H1 (cell line): Measurements from ENCODE around the gene FRK. TPM values are rescaled to one million over a fixed set of nuclear protein-coding genes. Genes with fewer than 3 reads are reported as not detected.

Source experiments
- CTCF ChIA-PET: fragments of 300-600 bp; sonication (Branson Sonifier 250); formaldehyde crosslinking; loops from one replicate; lab custom pipeline; 2021; ENCODE audit not compliant: partially characterized antibody; lab: Charles Lee
- POLR2A ChIA-PET: fragments of 300-600 bp; sonication (Branson Sonifier 250); formaldehyde crosslinking; loops from one replicate; lab custom pipeline; 2021; ENCODE audit warnings: inconsistent platforms; ENCODE audit not compliant: partially characterized antibody; lab: Charles Lee
- DNase-seq, 2 experiments: peaks; one replicate each; pipeline versions ENCODE4 v3.0.0 to v3.0.0-alpha.2; 2010 to 2022; ENCODE audit warnings: low spot score in 2 of 2, low read depth in 1 of 2, mixed read lengths in 1 of 2
- FAIRE-seq: peaks from 2 replicates; lab custom pipeline; 2011; peaks lifted over from hg19 to GRCh38; lab: Jason Lieb, UNC
- H2AFZ ChIP-seq: 2 replicates; pipeline ENCODE4 v1.8.1; 2012; ENCODE audit warnings: low read length, inconsistent platforms
- H2AK5ac ChIP-seq: 2 replicates; pipeline ENCODE4 v1.6.1; 2013; ENCODE audit warnings: low read depth, low read length
- H2BK120ac ChIP-seq: replicated peaks from 2 replicates; pipeline ENCODE3; 2013; ENCODE audit warnings: low read depth, low read length, inconsistent platforms
- H2BK12ac ChIP-seq: 2 replicates; pipeline ENCODE4 v1.6.1; 2013; ENCODE audit warnings: low read depth, low read length
- H2BK15ac ChIP-seq: 2 replicates; pipeline ENCODE4 v1.6.1; 2013; ENCODE audit warnings: low read length
- H2BK20ac ChIP-seq: 2 replicates; pipeline ENCODE4 v1.6.1; 2013; ENCODE audit warnings: low read length
- H2BK5ac ChIP-seq: 2 replicates; pipeline ENCODE4 v1.6.1; 2013; ENCODE audit warnings: low read depth, low read length
- H3K14ac ChIP-seq: 2 replicates; pipeline ENCODE4 v1.6.1; 2013; ENCODE audit warnings: inconsistent platforms; ENCODE audit not compliant: insufficient read length
- H3K18ac ChIP-seq: 2 replicates; pipeline ENCODE4 v1.6.1; 2013; ENCODE audit warnings: low read length; ENCODE audit errors: extremely low read depth
- H3K23ac ChIP-seq: 2 replicates; pipeline ENCODE4 v1.6.1; 2013; ENCODE audit warnings: inconsistent platforms; ENCODE audit not compliant: insufficient read length
- H3K23me2 ChIP-seq: 2 replicates; pipeline ENCODE4 v1.6.1; 2013; ENCODE audit warnings: low read depth, low read length
- H3K27ac ChIP-seq: 2 replicates; pipeline ENCODE4 v1.6.1; 2011; ENCODE audit warnings: low read depth, low read length, inconsistent platforms
- H3K27me3 ChIP-seq, 4 experiments: replicated peaks in 1 of 4; 1 replicate in 1 of 4; 2 replicates in 3 of 4; pipeline versions ENCODE4 v1.6.1 to v1.8.1; 2011 to 2013; ENCODE audit warnings: low read length in 3 of 4, mild to moderate bottlenecking in 3 of 4, inconsistent platforms in 2 of 4, mixed read lengths in 2 of 4, moderate library complexity in 1 of 4; ENCODE audit not compliant: control insufficient read depth in 3 of 4, insufficient read depth in 3 of 4; ENCODE audit errors: extremely low read depth in 1 of 4
- H3K36me3 ChIP-seq, 4 experiments: 2 replicates each; pipeline versions ENCODE4 v1.6.1 to v1.8.1; 2011 to 2013; ENCODE audit warnings: mild to moderate bottlenecking in 4 of 4, low read length in 3 of 4, moderate library complexity in 2 of 4, control low read depth in 1 of 4, inconsistent platforms in 1 of 4; ENCODE audit not compliant: insufficient read depth in 4 of 4, control insufficient read depth in 2 of 4
- H3K4ac ChIP-seq: replicated peaks from 2 replicates; pipeline ENCODE3; 2013; ENCODE audit warnings: low read length, low read depth, mixed read lengths, inconsistent platforms; ENCODE audit not compliant: insufficient read length
- H3K4me1 ChIP-seq, 4 experiments: replicated peaks in 1 of 4; 1 replicate in 1 of 4; 2 replicates in 3 of 4; pipeline versions ENCODE4 v1.6.1 to v1.8.1; 2011 to 2013; ENCODE audit warnings: low read length in 3 of 4, inconsistent platforms in 2 of 4, mixed read lengths in 1 of 4; ENCODE audit not compliant: insufficient read depth in 4 of 4, control insufficient read depth in 3 of 4
- H3K4me2 ChIP-seq, 2 experiments: 2 replicates each; pipeline versions ENCODE4 v1.6.1 to v1.8.1; 2011 to 2013; ENCODE audit warnings: low read depth in 2 of 2, low read length in 2 of 2, control low read depth in 1 of 2, inconsistent platforms in 1 of 2, mild to moderate bottlenecking in 1 of 2; ENCODE audit not compliant: insufficient read depth in 1 of 2
- H3K4me3 ChIP-seq, 4 experiments: fragments of 200-600, 300-600 bp in 1 of 4; sonication (generic), shearing (Covaris generic), sonication (Bioruptor Twin) in 1 of 4; 2 replicates each; pipeline versions ENCODE4 v1.5.1 to v1.8.1; 2011 to 2016; ENCODE audit warnings: low read length in 4 of 4, low read depth in 3 of 4, control low read depth in 2 of 4, inconsistent platforms in 2 of 4, mild to moderate bottlenecking in 2 of 4, mixed read lengths in 1 of 4, moderate library complexity in 1 of 4; ENCODE audit not compliant: insufficient read depth in 2 of 4; ENCODE audit errors: extremely low read depth in 1 of 4
- H3K56ac ChIP-seq: replicated peaks from 2 replicates; pipeline ENCODE3; 2013; ENCODE audit warnings: low read depth, mild to moderate bottlenecking, mixed read lengths, low read length, inconsistent platforms; ENCODE audit not compliant: insufficient read length
- H3K79me1 ChIP-seq: 2 replicates; pipeline ENCODE4 v1.6.1; 2013; ENCODE audit warnings: low read depth, low read length, control low read depth
- H3K79me2 ChIP-seq, 2 experiments: 2 replicates each; pipeline versions ENCODE4 v1.6.1 to v1.8.1; 2012 to 2013; ENCODE audit warnings: low read length in 2 of 2, mild to moderate bottlenecking in 2 of 2, inconsistent platforms in 1 of 2; ENCODE audit not compliant: insufficient read depth in 2 of 2, control insufficient read depth in 1 of 2
- H3K9ac ChIP-seq, 4 experiments: replicated peaks in 1 of 4; 1 replicate in 1 of 4; 2 replicates in 3 of 4; pipeline versions ENCODE4 v1.6.1 to v1.8.1; 2011 to 2013; ENCODE audit warnings: low read depth in 3 of 4, low read length in 3 of 4, control low read depth in 2 of 4, mild to moderate bottlenecking in 2 of 4, moderate library complexity in 2 of 4, inconsistent platforms in 1 of 4; ENCODE audit errors: extremely low read depth in 1 of 4
- H3K9me3 ChIP-seq, 2 experiments: 2 replicates each; pipeline versions ENCODE4 v1.6.1 to v1.8.1; 2012 to 2013; ENCODE audit warnings: mild to moderate bottlenecking in 2 of 2, moderate library complexity in 2 of 2, control low read depth in 1 of 2, inconsistent platforms in 1 of 2, low read depth in 1 of 2, low read length in 1 of 2, mixed read lengths in 1 of 2; ENCODE audit not compliant: insufficient read depth in 2 of 2
- H4K20me1 ChIP-seq, 2 experiments: replicated peaks in 1 of 2; 2 replicates each; pipeline versions ENCODE3 to v1.8.1; 2011 to 2013; ENCODE audit warnings: inconsistent platforms in 2 of 2, low read length in 2 of 2, mild to moderate bottlenecking in 1 of 2; ENCODE audit not compliant: insufficient read depth in 2 of 2, control insufficient read depth in 1 of 2
- H4K5ac ChIP-seq: 2 replicates; pipeline ENCODE4 v1.6.1; 2013; ENCODE audit warnings: low read length, low read depth, mixed read lengths, inconsistent platforms; ENCODE audit not compliant: insufficient read length
- H4K8ac ChIP-seq: 2 replicates; pipeline ENCODE4 v1.8.0; 2013; ENCODE audit warnings: mild to moderate bottlenecking, moderate library complexity, low read length, inconsistent platforms; ENCODE audit not compliant: insufficient read depth; ENCODE audit errors: extremely low read depth
- H4K91ac ChIP-seq: replicated peaks from 2 replicates; pipeline ENCODE3; 2013; ENCODE audit warnings: low read length, mixed read lengths, inconsistent platforms; ENCODE audit not compliant: insufficient read length
- CHD1 ChIP-seq: IDR thresholded peaks from 2 replicates; pipeline ENCODE4 v1.6.1; 2012; ENCODE audit warnings: low read depth, low read length, improper control_type of control experiment
- JUN ChIP-seq: IDR thresholded peaks from 2 replicates; pipeline ENCODE4 v1.6.1; 2011; ENCODE audit warnings: low read depth, mild to moderate bottlenecking, improper control_type of control experiment, low read length
- MAFK ChIP-seq: IDR thresholded peaks from 2 replicates; pipeline ENCODE4 v1.6.1; 2012; ENCODE audit warnings: low read depth, mild to moderate bottlenecking, improper control_type of control experiment, low read length
- NANOG ChIP-seq: IDR thresholded peaks from 2 replicates; pipeline ENCODE4 v1.6.1; 2011; ENCODE audit warnings: low read length, low read depth, mild to moderate bottlenecking, inconsistent platforms; ENCODE audit not compliant: insufficient read depth, poor library complexity, severe bottlenecking
- PHF8 ChIP-seq: fragments of 200-600 bp; sonication (generic); conservative IDR thresholded peaks from 2 replicates; pipeline ENCODE4 v1.7.1; 2012; ENCODE audit warnings: low read depth, mild to moderate bottlenecking, inconsistent platforms, low read length, moderate library complexity
- POLR2AphosphoS5 ChIP-seq: IDR thresholded peaks from 2 replicates; pipeline ENCODE4 v1.6.1; 2011; ENCODE audit warnings: low read depth, low read length
- RFX5 ChIP-seq: IDR thresholded peaks from 2 replicates; pipeline ENCODE4 v1.6.1; 2011; ENCODE audit warnings: low read depth, low read length, improper control_type of control experiment, borderline replicate concordance
- SIX5 ChIP-seq: IDR thresholded peaks from 2 replicates; pipeline ENCODE4 v1.6.1; 2011; ENCODE audit warnings: mild to moderate bottlenecking, low read depth, low read length
- TAF1 ChIP-seq: IDR thresholded peaks from 2 replicates; pipeline ENCODE4 v1.6.1; 2011; ENCODE audit warnings: mild to moderate bottlenecking, low read depth, low read length
- TAF7 ChIP-seq: optimal IDR thresholded peaks from 2 replicates; pipeline ENCODE3; 2011; ENCODE audit warnings: low read depth, mild to moderate bottlenecking, inconsistent platforms, low read length, moderate library complexity, borderline replicate concordance
- TCF12 ChIP-seq: IDR thresholded peaks from 2 replicates; pipeline ENCODE4 v1.6.1; 2011; ENCODE audit warnings: low read depth, mild to moderate bottlenecking, low read length
- WGBS, 2 experiments: shearing (Covaris generic) in 1 of 2; methylation state at CpG; one replicate each; pipeline versions ENCODE4 v1.1.6 to v1.1.7; 2013 to 2015; ENCODE audit warnings: low lambda C conversion rate in 2 of 2, mixed read lengths in 2 of 2, inconsistent platforms in 1 of 2, low coverage in 1 of 2, missing lambda C conversion rate in 1 of 2; ENCODE audit not compliant: insufficient replicate concordance in 2 of 2, insufficient coverage in 1 of 2, insufficient read length in 1 of 2; ENCODE audit errors: extremely low coverage in 1 of 2, missing lambda C conversion rate in 1 of 2; 5-methylcytosine and 5-hydroxymethylcytosine counted together
- polyA plus RNA-seq, 7 experiments: library from polyadenylated mRNA; depleted of rRNA in 3 of 7; stranded (reverse) in 5 of 7; unstranded in 2 of 7; fragments of >200 nt in 5 of 7; fragments of 200-250 nt in 2 of 7; gene quantifications; 1 replicate in 5 of 7; 2 replicates in 1 of 7; 4 replicates in 1 of 7; pipeline versions ENCODE4 v1.2.1 to v1.2.3, GENCODE V29; 2011 to 2013; ENCODE audit warnings: missing spikeins in 2 of 7, mixed read lengths in 2 of 7
- total RNA-seq: library from RNA; stranded (reverse); fragmentation: NEBNext Ultra II Directional; extraction: Animal tissue kit (Norgen Biotek cat#: 25700); gene quantifications from 2 replicates; pipeline ENCODE4 v1.2.1, GENCODE V29; 2021
- TF ChIP-seq, protein P1 (sequence below): IDR thresholded peaks from 2 replicates; pipeline ENCODE4 v1.6.1; 2012; ENCODE audit warnings: inconsistent platforms

The FRK gene
- total and polyA plus RNA-seq, 2 of the 8 experiments (the other 6 are each of a cell fraction or from before 2014, with no cell fraction given) = 0.11 to 0.24 TPM

- no peak overlapping the region for H2BK20ac ChIP-seq
- no peak overlapping the region for H3K56ac ChIP-seq
- no peaks in the 10 kb centered on the region for H3K23me2 ChIP-seq
- no peak overlapping the region for H4K8ac ChIP-seq
- TF ChIP-seq POLR2AphosphoS5 (no peak), NANOG (no peak), PHF8 (no peak), MAFK (no peak), CHD1 (no peak), SIX5 (no peak), TAF7 (no peak), TCF12 (no peak), RFX5 (no peak), JUN (no peak), TAF1 (no peak)
- TF ChIP-seq, protein P1, sequence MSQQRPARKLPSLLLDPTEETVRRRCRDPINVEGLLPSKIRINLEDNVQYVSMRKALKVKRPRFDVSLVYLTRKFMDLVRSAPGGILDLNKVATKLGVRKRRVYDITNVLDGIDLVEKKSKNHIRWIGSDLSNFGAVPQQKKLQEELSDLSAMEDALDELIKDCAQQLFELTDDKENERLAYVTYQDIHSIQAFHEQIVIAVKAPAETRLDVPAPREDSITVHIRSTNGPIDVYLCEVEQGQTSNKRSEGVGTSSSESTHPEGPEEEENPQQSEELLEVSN = no peak
- FAIRE-seq (no peak), DNase-seq (no peak)
- no peak overlapping the region for H2BK15ac ChIP-seq
- peaks cover 0 to 2% (median under 1%) of the 10 kb centered on the region in 4 experiments; a peak in 3 of 7 replicates for H3K4me1 ChIP-seq
- no peak overlapping the region for H3K4me3 ChIP-seq
- H2BK12ac ChIP-seq = no peak overlapping the region
- CTCF ChIA-PET = interaction anchor here (0.9 to 3.5 kb wide), 4 partner anchors 9 to 76 kb away, joined by 3 to 12 read pairs (median 9); no protein-coding TSS in a partner anchor
- no peak overlapping the region for H2AFZ ChIP-seq
- no peak overlapping the region for H3K18ac ChIP-seq
- POLR2A ChIA-PET = interaction anchor here (0.5 to 2.2 kb wide), 2 partner anchors 13 to 128 kb away, joined by 3 to 8 read pairs; partner anchors contain the start of gene NT5DC1
- H2AK5ac ChIP-seq = no peak overlapping the region
- no peaks in the 10 kb centered on the region for H3K9me3 ChIP-seq
- WGBS, 2 experiments = 84% methylated on average over 4 of the region's 4 CpGs; no CpG with 5 or more reads in 1 of the 2 experiments
- H3K4me2 ChIP-seq = no peak overlapping the region
- H3K27ac ChIP-seq = no peak overlapping the region
- H4K20me1 ChIP-seq = no peaks in the 10 kb centered on the region
- no peak overlapping the region for H3K9ac ChIP-seq
- H3K79me2 ChIP-seq = no peaks in the 10 kb centered on the region
- H3K79me1 ChIP-seq = no peaks in the 10 kb centered on the region
- H3K27me3 ChIP-seq = no peaks in the 10 kb centered on the region
- H2BK5ac ChIP-seq = no peak overlapping the region
- H3K4ac ChIP-seq = no peak overlapping the region
- no peaks in the 10 kb centered on the region; a peak in 1 of 8 replicates for H3K36me3 ChIP-seq
- no peak overlapping the region for H3K23ac ChIP-seq
- no peak overlapping the region for H4K5ac ChIP-seq
- H3K14ac ChIP-seq = no peak overlapping the region
- H2BK120ac ChIP-seq = no peak overlapping the region
- H4K91ac ChIP-seq = no peak overlapping the region
These were observed 26.8 kb upstream of the FRK start for GRCh38 chr6:116087437-116088027.
